IPS DF 4.7 (cell line): ENCODE data around the gene BRD3OS.

ENCODE experiments used
- DNase-seq: peaks from one replicate; pipeline ENCODE4 v3.0.0-alpha.2; 2013; ENCODE audit warnings: low spot score; ENCODE audit errors: extremely low read depth

The BRD3OS gene

GRCh38 chr9:134050726-134051125 lies 25.4 kb downstream of the BRD3OS start:
- DNase-seq: no peak

- DNase-seq: no peak
These were observed 26.0 kb downstream of the BRD3OS start for GRCh38 chr9:134051319-134051718.

- no peak for DNase-seq
These were observed 27.2 kb downstream of the BRD3OS start for GRCh38 chr9:134052491-134052890.

- no peak for DNase-seq
These were observed 27.7 kb downstream of the BRD3OS start for GRCh38 chr9:134052941-134053340.

- DNase-seq: no peak
These were observed 28.2 kb downstream of the BRD3OS start for GRCh38 chr9:134053401-134053871.

- no peak for DNase-seq
These were observed 28.9 kb downstream of the BRD3OS start for GRCh38 chr9:134053941-134054761.

GRCh38 chr9:134054891-134055811 lies 29.9 kb downstream of the BRD3OS start:
- no peak for DNase-seq

- no peak for DNase-seq
These were observed 30.7 kb downstream of the BRD3OS start for GRCh38 chr9:134055981-134056461.

GRCh38 chr9:134056483-134057306 lies 31.4 kb downstream of the BRD3OS start:
- DNase-seq: no peak

GRCh38 chr9:134057307-134057657 lies 32.0 kb downstream of the BRD3OS start:
- no peak for DNase-seq

- DNase-seq: no peak
These were observed 32.7 kb downstream of the BRD3OS start for GRCh38 chr9:134057751-134058701.

- no peak for DNase-seq
These were observed 33.4 kb downstream of the BRD3OS start for GRCh38 chr9:134058716-134059115.

GRCh38 chr9:134059188-134059641 lies 33.9 kb downstream of the BRD3OS start:
- DNase-seq: no peak

GRCh38 chr9:134059661-134060395 lies 34.5 kb downstream of the BRD3OS start:
- DNase-seq: no peak

- DNase-seq: no peak
These were observed 35.3 kb downstream of the BRD3OS start for GRCh38 chr9:134060546-134060945.

- no peak for DNase-seq
These were observed 35.9 kb downstream of the BRD3OS start for GRCh38 chr9:134061019-134061687.

- no peak for DNase-seq
These were observed 36.5 kb downstream of the BRD3OS start for GRCh38 chr9:134061688-134062371.

GRCh38 chr9:134062461-134063087 lies 37.3 kb downstream of the BRD3OS start:
- DNase-seq: no peak
